GM18951 (cell line): ENCODE results near the gene THTPA.
"Not testable (repeated sequence)": the region's sequence is repeated elsewhere in the genome, so short reads cannot be mapped to it uniquely, and the experiment has no call there.

Experiments
- POLR2A ChIP-seq: IDR thresholded peaks from 4 replicates; pipeline ENCODE4 v1.6.1; 2011; ENCODE audit warnings: mild to moderate bottlenecking; ENCODE audit not compliant: insufficient read length, insufficient read depth; ENCODE audit errors: extremely low read depth
- in situ Hi-C: fragments of 300-500 bp; cut with MboI; formaldehyde crosslinking; loops from one replicate; pipeline ENCODE4 v1.12.0; 2022; ENCODE audit warnings: low sequenced_read_pairs, mixed read lengths, inconsistent platforms; ENCODE audit not compliant: unreplicated experiment

Gene THTPA

GRCh38 chr14:23572524-23572828, 16.4 kb downstream of the THTPA start:
- TF ChIP-seq POLR2A = no peak
- in situ Hi-C loops = no loop called here

- no peak for TF ChIP-seq POLR2A
- in situ Hi-C loops = no loop called here
These were observed 16.8 kb downstream of the THTPA start for GRCh38 chr14:23572836-23573235.

GRCh38 chr14:23573384-23574015, 17.4 kb downstream of the THTPA start:
- in situ Hi-C loops = no loop called here
- TF ChIP-seq POLR2A = no peak

- no peak for TF ChIP-seq POLR2A
- in situ Hi-C loops = no loop called here
These were observed 21.1 kb downstream of the THTPA start for GRCh38 chr14:23577004-23577681.

- in situ Hi-C loops = no loop called here
- TF ChIP-seq POLR2A = no peak
These were observed 21.8 kb downstream of the THTPA start for GRCh38 chr14:23577710-23578392.

- in situ Hi-C loops = no loop called here
- no peak for TF ChIP-seq POLR2A
These were observed 22.7 kb downstream of the THTPA start, which contains the start of gene JPH4 for GRCh38 chr14:23578560-23579310. Gene JPH4 (minus strand): TSS chr14:23578790. CDS start chr14:23577453, 1,337 bp downstream.

- in situ Hi-C loops = no loop called here
- TF ChIP-seq POLR2A = no peak
These were observed 23.2 kb downstream of the THTPA start for GRCh38 chr14:23579311-23579630.

GRCh38 chr14:23579739-23580138, 23.7 kb downstream of the THTPA start:
- TF ChIP-seq POLR2A = no peak
- in situ Hi-C loops = no loop called here

GRCh38 chr14:23580152-23580926, 24.3 kb downstream of the THTPA start:
- in situ Hi-C loops = no loop called here

GRCh38 chr14:23580948-23581281, 24.8 kb downstream of the THTPA start:
- no peak for TF ChIP-seq POLR2A

More at GRCh38 chr14:23580152-23580926, 24.3 kb downstream of the THTPA start:
- no peak for TF ChIP-seq POLR2A

GRCh38 chr14:23582906-23583760, 27.1 kb downstream of the THTPA start:
- in situ Hi-C loops = no loop called here
- no peak for TF ChIP-seq POLR2A

More at GRCh38 chr14:23580948-23581281, 24.8 kb downstream of the THTPA start:
- in situ Hi-C loops = no loop called here

GRCh38 chr14:23583761-23584526, 27.9 kb downstream of the THTPA start:
- in situ Hi-C loops = not testable (repeated sequence)

- in situ Hi-C loops = not testable (repeated sequence)
These were observed 28.6 kb downstream of the THTPA start for GRCh38 chr14:23584527-23585203.
